ENCODE measurements around the gene KRT35.

GRCh38 chr17:41466988-41467387 is 14.0 kb downstream of the KRT35 start, which contains the start of gene KRT32:
- TF ChIP-seq EZH2 (IDR thresholded peaks at IDR 0.05; ENCODE audit: insufficient read depth, poor library complexity, severe bottlenecking) (no peak), EZH2phosphoT487 (IDR thresholded peaks at IDR 0.05; ENCODE audit: insufficient read depth, low read depth) (no peak)
